Smooth muscle cell (in vitro differentiated cells): ENCODE results near the gene MGST2. TPM values are rescaled to one million over a fixed set of nuclear protein-coding genes. Genes with fewer than 3 reads are reported as not detected.

ENCODE experiments used
- DNase-seq: peaks from one replicate; lab custom pipeline; 2025; ENCODE audit not compliant: unreplicated experiment; lab: John Stamatoyannopoulos, UW
- H2AFZ ChIP-seq: fragments of 200-600 bp; sonication (generic); 2 replicates; pipeline ENCODE4 v1.6.0; 2016; ENCODE audit warnings: antibody characterized with exemption, low read depth, mild to moderate bottlenecking
- H3F3A ChIP-seq: fragments of 200-600 bp; sonication (generic); 2 replicates; pipeline ENCODE4 v1.6.0; 2017; ENCODE audit warnings: antibody characterized with exemption, low read depth
- H3K27ac ChIP-seq: fragments of 200-600 bp; sonication (generic); 2 replicates; pipeline ENCODE4 v1.5.1; 2016; ENCODE audit warnings: low read depth, mild to moderate bottlenecking
- H3K27me3 ChIP-seq: fragments of 200-600 bp; sonication (generic); 2 replicates; pipeline ENCODE4 v1.6.1; 2016; ENCODE audit warnings: low read depth, mild to moderate bottlenecking
- H3K36me3 ChIP-seq: fragments of 200-600 bp; sonication (generic); 2 replicates; pipeline ENCODE4 v1.5.1; 2016; ENCODE audit warnings: low read depth
- H3K4me1 ChIP-seq: fragments of 200-600 bp; sonication (generic); 2 replicates; pipeline ENCODE4 v1.5.1; 2016; ENCODE audit warnings: low read depth
- H3K4me2 ChIP-seq: fragments of 200-600 bp; sonication (generic); 2 replicates; pipeline ENCODE4 v1.6.0; 2016; ENCODE audit warnings: mild to moderate bottlenecking
- H3K4me3 ChIP-seq: fragments of 200-600 bp; sonication (generic); 2 replicates; pipeline ENCODE4 v1.5.1; 2016; ENCODE audit warnings: mild to moderate bottlenecking
- H3K79me2 ChIP-seq: fragments of 200-600 bp; sonication (generic); 2 replicates; pipeline ENCODE4 v1.6.0; 2016; ENCODE audit warnings: low read depth, mild to moderate bottlenecking
- H3K9ac ChIP-seq: fragments of 200-600 bp; sonication (generic); 2 replicates; pipeline ENCODE4 v1.6.0; 2016; ENCODE audit warnings: low read depth
- H3K9me3 ChIP-seq: fragments of 200-600 bp; sonication (generic); replicated peaks from 2 replicates; pipeline ENCODE4 v1.5.1; 2016; ENCODE audit warnings: low read depth
- H4K20me1 ChIP-seq: fragments of 200-600 bp; sonication (generic); 2 replicates; pipeline ENCODE4 v1.6.0; 2016; ENCODE audit warnings: low read depth
- CTCF ChIP-seq: fragments of 200-600 bp; sonication (generic); IDR thresholded peaks from 2 replicates; pipeline ENCODE4 v1.5.1; 2017; ENCODE audit warnings: borderline replicate concordance, mild to moderate bottlenecking, antibody characterized with exemption; ENCODE audit not compliant: insufficient read depth, poor library complexity, severe bottlenecking
- WGBS: methylation state at CpG from one replicate; pipeline ENCODE4 v1.1.7; 2016; ENCODE audit warnings: low lambda C conversion rate; 5-methylcytosine and 5-hydroxymethylcytosine counted together
- polyA plus RNA-seq: library from polyadenylated mRNA; unstranded; fragments of >200 nt; fragmentation: Nextera tagmentation; extraction: Ambion mirVana; gene quantifications from 2 replicates; pipeline ENCODE4 v1.2.1, GENCODE V29; 2016
- total RNA-seq: library from RNA; depleted of rRNA; stranded (reverse); fragments of >200 nt; gene quantifications from 2 replicates; pipeline ENCODE4 v1.2.3, GENCODE V29; 2014

The MGST2 gene
- total RNA-seq (40.2 and 51.1 TPM in 2 replicates), polyA plus RNA-seq (27.8 and 34.0 TPM in 2 replicates)

- peak; percentile 34 for DNase-seq
- Histone ChIP-seq H2AFZ (peak within 1 kb of the TSS; percentile 89), H3K9me3 (no peaks in the 10 kb centered on the region), H3K9ac (peak within 1 kb of the TSS; percentile 63), H4K20me1 (no peaks in the 10 kb centered on the region), H3K27me3 (no peaks in the 10 kb centered on the region), H3K4me1 (peaks cover 19% of the 10 kb centered on the region), H3K79me2 (peaks cover 7% of the 10 kb centered on the region), H3F3A (peaks cover 12% of the 10 kb centered on the region), H3K4me2 (peak within 1 kb of the TSS; percentile 87), H3K27ac (peak within 1 kb of the TSS; percentile 82), H3K36me3 (no peaks in the 10 kb centered on the region), H3K4me3 (peak within 1 kb of the TSS; percentile 52)
- 2% methylated on average over 32 of the region's 32 CpGs for WGBS
- TF ChIP-seq CTCF: no peak
These were observed at the start of gene MGST2 for GRCh38 chr4:139665690-139666529. MGST2 (plus strand) TSS chr4:139665819; CDS start chr4:139666020, 201 bp downstream.

- no peaks in the 10 kb centered on the region for H3F3A ChIP-seq
- H3K36me3 ChIP-seq: no peaks in the 10 kb centered on the region
- no peak overlapping the region for H3K4me2 ChIP-seq
- H3K9ac ChIP-seq: no peak overlapping the region
- no peaks in the 10 kb centered on the region for H3K9me3 ChIP-seq
- DNase-seq: no peak
- H2AFZ ChIP-seq: no peak overlapping the region
- peak; percentile 35 for TF ChIP-seq CTCF
- no peaks in the 10 kb centered on the region for H3K79me2 ChIP-seq
- no peaks in the 10 kb centered on the region for H4K20me1 ChIP-seq
- H3K27ac ChIP-seq: no peak overlapping the region
- 39% methylated on average over 7 of the region's 7 CpGs for WGBS
- H3K4me1 ChIP-seq: peaks cover 5% of the 10 kb centered on the region
- no peaks in the 10 kb centered on the region for H3K27me3 ChIP-seq
- H3K4me3 ChIP-seq: no peak overlapping the region
These were observed 47.7 kb upstream of the MGST2 start for GRCh38 chr4:139617702-139618490.

GRCh38 chr4:139619644-139620043 lies 46.0 kb upstream of the MGST2 start:
- Histone ChIP-seq H3K4me2 (no peak overlapping the region), H3K9me3 (no peaks in the 10 kb centered on the region), H3F3A (no peaks in the 10 kb centered on the region), H3K27me3 (no peaks in the 10 kb centered on the region), H3K79me2 (no peaks in the 10 kb centered on the region), H3K36me3 (no peaks in the 10 kb centered on the region), H2AFZ (no peak overlapping the region), H4K20me1 (no peaks in the 10 kb centered on the region), H3K27ac (no peak overlapping the region), H3K4me1 (peaks cover 9% of the 10 kb centered on the region), H3K9ac (no peak overlapping the region), H3K4me3 (no peak overlapping the region)
- peak; percentile 38 for TF ChIP-seq CTCF
- no peak for DNase-seq
- WGBS: 92% methylated on average over 5 of the region's 5 CpGs
